ENCODE measurements around the gene DNPEP.
"Not testable (repeated sequence)": the region's sequence is repeated elsewhere in the genome, so short reads cannot be mapped to it uniquely, and the experiment has no call there.

DNPEP gene

GRCh38 chr2:219396863-219397457, 9.2 kb upstream of the DNPEP start:
- Mint-ChIP-seq H3K36me3 (no peaks in the 10 kb centered on the region), H3K27ac (no peak overlapping the region), H3K9me3 (peaks cover 3% of the 10 kb centered on the region), H3K4me1 (no peaks in the 10 kb centered on the region), H3K27me3 (peaks cover 41% of the 10 kb centered on the region), H3K4me3 (no peak overlapping the region)
- no peak for ATAC-seq

GRCh38 chr2:219395609-219396008, 7.9 kb upstream of the DNPEP start:
- Mint-ChIP-seq H3K4me3 (no peak overlapping the region), H3K4me1 (no peaks in the 10 kb centered on the region), H3K27me3 (peaks cover 34% of the 10 kb centered on the region), H3K27ac (no peak overlapping the region), H3K9me3 (peaks cover 3% of the 10 kb centered on the region), H3K36me3 (no peaks in the 10 kb centered on the region)
- ATAC-seq: no peak

- not testable (repeated sequence) for H3K4me3 Mint-ChIP-seq, H3K9me3 Mint-ChIP-seq, H3K27ac Mint-ChIP-seq, ATAC-seq, H3K4me1 Mint-ChIP-seq, H3K36me3 Mint-ChIP-seq
- H3K27me3 Mint-ChIP-seq: peaks cover 28% of the 10 kb centered on the region
These were observed 7.3 kb upstream of the DNPEP start for GRCh38 chr2:219395056-219395455.

GRCh38 chr2:219392754-219393153, 5.0 kb upstream of the DNPEP start:
- Mint-ChIP-seq H3K27ac (no peak overlapping the region), H3K9me3 (peaks cover 3% of the 10 kb centered on the region), H3K36me3 (no peaks in the 10 kb centered on the region), H3K4me3 (no peak overlapping the region), H3K4me1 (peaks cover 4% of the 10 kb centered on the region), H3K27me3 (peaks cover 25% of the 10 kb centered on the region)
- no peak for ATAC-seq

GRCh38 chr2:219388907-219389156, 1.1 kb upstream of the DNPEP start:
- H3K4me3 Mint-ChIP-seq: peak overlapping the region; percentile 98
- peaks cover 21% of the 10 kb centered on the region for H3K36me3 Mint-ChIP-seq
- H3K27ac Mint-ChIP-seq: peak overlapping the region; percentile 98
- H3K9me3 Mint-ChIP-seq: peaks cover 3% of the 10 kb centered on the region
- H3K4me1 Mint-ChIP-seq: peaks cover 30% of the 10 kb centered on the region
- no peak for ATAC-seq
- peaks cover 4% of the 10 kb centered on the region for H3K27me3 Mint-ChIP-seq

GRCh38 chr2:219388121-219388906, 602 bp upstream of the DNPEP start:
- Mint-ChIP-seq H3K36me3 (peaks cover 27% of the 10 kb centered on the region), H3K4me3 (peak overlapping the region; percentile 98), H3K27me3 (no peaks in the 10 kb centered on the region), H3K27ac (peak overlapping the region; percentile 98), H3K4me1 (peaks cover 30% of the 10 kb centered on the region), H3K9me3 (peaks cover 3% of the 10 kb centered on the region)
- peak; percentile 92 for ATAC-seq

GRCh38 chr2:219386532-219387280, 1.0 kb downstream of the DNPEP start:
- no peak for ATAC-seq
- peak overlapping the region; percentile 98 for H3K27ac Mint-ChIP-seq
- H3K4me3 Mint-ChIP-seq: peak overlapping the region; percentile 98
- H3K9me3 Mint-ChIP-seq: no peaks in the 10 kb centered on the region
- peaks cover 30% of the 10 kb centered on the region for H3K4me1 Mint-ChIP-seq
- no peaks in the 10 kb centered on the region for H3K27me3 Mint-ChIP-seq
- peaks cover 43% of the 10 kb centered on the region for H3K36me3 Mint-ChIP-seq

GRCh38 chr2:219385958-219386520, 1.7 kb downstream of the DNPEP start:
- peaks cover 49% of the 10 kb centered on the region for H3K36me3 Mint-ChIP-seq
- H3K4me1 Mint-ChIP-seq: peaks cover 30% of the 10 kb centered on the region
- no peaks in the 10 kb centered on the region for H3K9me3 Mint-ChIP-seq
- H3K27me3 Mint-ChIP-seq: no peaks in the 10 kb centered on the region
- no peak overlapping the region for H3K4me3 Mint-ChIP-seq
- no peak for ATAC-seq
- no peak overlapping the region for H3K27ac Mint-ChIP-seq

- no peaks in the 10 kb centered on the region for H3K27me3 Mint-ChIP-seq
- H3K27ac Mint-ChIP-seq: no peak overlapping the region
- H3K9me3 Mint-ChIP-seq: no peaks in the 10 kb centered on the region
- peaks cover 30% of the 10 kb centered on the region for H3K4me1 Mint-ChIP-seq
- H3K4me3 Mint-ChIP-seq: no peak overlapping the region
- ATAC-seq: no peak
- H3K36me3 Mint-ChIP-seq: peaks cover 55% of the 10 kb centered on the region
These were observed 2.9 kb downstream of the DNPEP start for GRCh38 chr2:219384859-219385258.

GRCh38 chr2:219384083-219384713, 3.5 kb downstream of the DNPEP start:
- Mint-ChIP-seq H3K36me3 (peaks cover 55% of the 10 kb centered on the region), H3K4me1 (peaks cover 30% of the 10 kb centered on the region), H3K9me3 (no peaks in the 10 kb centered on the region), H3K4me3 (no peak overlapping the region), H3K27me3 (no peaks in the 10 kb centered on the region), H3K27ac (no peak overlapping the region)
- ATAC-seq: no peak

GRCh38 chr2:219381448-219381847, 6.3 kb downstream of the DNPEP start:
- Mint-ChIP-seq H3K27ac (no peak overlapping the region), H3K27me3 (no peaks in the 10 kb centered on the region), H3K36me3 (peaks cover 73% of the 10 kb centered on the region), H3K4me1 (peaks cover 14% of the 10 kb centered on the region), H3K9me3 (no peaks in the 10 kb centered on the region), H3K4me3 (no peak overlapping the region)
- no peak for ATAC-seq

GRCh38 chr2:219380926-219381325, 6.8 kb downstream of the DNPEP start:
- H3K4me3 Mint-ChIP-seq: no peak overlapping the region

GRCh38 chr2:219378163-219378851, 9.4 kb downstream of the DNPEP start:
- no peaks in the 10 kb centered on the region for H3K27me3 Mint-ChIP-seq

More at GRCh38 chr2:219380926-219381325, 6.8 kb downstream of the DNPEP start:
- Mint-ChIP-seq H3K4me1 (peaks cover 9% of the 10 kb centered on the region), H3K27me3 (no peaks in the 10 kb centered on the region), H3K36me3 (peaks cover 71% of the 10 kb centered on the region), H3K27ac (no peak overlapping the region), H3K9me3 (no peaks in the 10 kb centered on the region)
- no peak for ATAC-seq

GRCh38 chr2:219369447-219369861, 18.3 kb downstream of the DNPEP start:
- no peak overlapping the region for H3K4me3 Mint-ChIP-seq
- H3K4me1 Mint-ChIP-seq: no peaks in the 10 kb centered on the region
- no peaks in the 10 kb centered on the region for H3K9me3 Mint-ChIP-seq
- no peak overlapping the region for H3K27ac Mint-ChIP-seq
- H3K27me3 Mint-ChIP-seq: no peaks in the 10 kb centered on the region
- ATAC-seq: no peak
- peaks cover 19% of the 10 kb centered on the region for H3K36me3 Mint-ChIP-seq

More at GRCh38 chr2:219378163-219378851, 9.4 kb downstream of the DNPEP start:
- Mint-ChIP-seq H3K36me3 (peaks cover 68% of the 10 kb centered on the region), H3K9me3 (no peaks in the 10 kb centered on the region), H3K4me3 (no peak overlapping the region), H3K4me1 (no peaks in the 10 kb centered on the region), H3K27ac (no peak overlapping the region)
- no peak for ATAC-seq

All from stimulated activated memory B cell treated with anti-CD40 and anti-IgM and Interleukin-4, amounts not matched to agents 10 μg/mL and 1 μg/mL and 100 μg/mL, for 72 hours (primary cell).